ENCODE measurements around the gene IFNG. TPM values are rescaled to one million over a fixed set of nuclear protein-coding genes. Genes with fewer than 3 reads are reported as not detected.

The IFNG gene
- polyA plus RNA-seq, 2 of the 4 experiments (the other 2 are of a cell fraction), result not detected

GRCh38 chr12:68203460-68203875, 43.9 kb upstream of the IFNG start:
- 35% methylated on average over 5 of the region's 5 CpGs for WGBS (ENCODE audit: missing lambda C conversion rate)
- no peak for FAIRE-seq
- CTCF ChIA-PET, result no interaction called here

GRCh38 chr12:68200854-68201253, 41.3 kb upstream of the IFNG start:
- Histone ChIP-seq H3K4me3 (no peak overlapping the region), H3K4me2 (no peak overlapping the region), H3K9me3 (no peaks in the 10 kb centered on the region), H3K27ac (no peak overlapping the region), H3K4me1 (no peaks in the 10 kb centered on the region)
- TF ChIP-seq RNF2 (IDR thresholded peaks at IDR 0.05; ENCODE audit: borderline replicate concordance, low read depth) (no peak), TFCP2L1 (CRISPR knock-in tag; IDR thresholded peaks at IDR 0.05) (no peak), USF2 (IDR thresholded peaks at IDR 0.05) (no peak), KDM1A (IDR thresholded peaks at IDR 0.05; ENCODE audit: low read depth) (no peak), SMC3 (IDR thresholded peaks at IDR 0.05) (no peak), ZFP36 (IDR thresholded peaks at IDR 0.05; ENCODE audit: borderline replicate concordance, partially characterized antibody) (no peak), BHLHE40 (IDR thresholded peaks at IDR 0.05; ENCODE audit: low read depth, low read length) (no peak), RCOR1 (IDR thresholded peaks at IDR 0.05; ENCODE audit: low read depth, low read length) (no peak), ATOH8 (CRISPR knock-in tag; IDR thresholded peaks at IDR 0.05; ENCODE audit: low read depth) (no peak), FOSL2 (IDR thresholded peaks at IDR 0.05) (no peak), FOSL2 (CRISPR knock-in tag; IDR thresholded peaks at IDR 0.05) (no peak), RAD21 (conservative IDR thresholded peaks at IDR 0.05 in 1 of 2, IDR thresholded peaks at IDR 0.05 in 1 of 2) (no peak), MYC (IDR thresholded peaks at IDR 0.05; ENCODE audit: borderline replicate concordance, low read length) (no peak), ELK1 (IDR thresholded peaks at IDR 0.05; ENCODE audit: low read depth, low read length) (no peak), MAFK (IDR thresholded peaks at IDR 0.05; ENCODE audit: partially characterized antibody) (no peak), HES2 (IDR thresholded peaks at IDR 0.05) (no peak), POLR2AphosphoS2 (conservative IDR thresholded peaks at IDR 0.05; ENCODE audit: low read length) (no peak)
- ChIA-PET POLR2A (no interaction called here), CTCF (no interaction called here)
- FAIRE-seq (no peak), ATAC-seq (no peak), DNase-seq (ENCODE audit: low read depth in 1 of 2, low spot score in 1 of 2) (no peak)
- WGBS (ENCODE audit: missing lambda C conversion rate), result 52% methylated on average over 2 of the region's 2 CpGs

More at GRCh38 chr12:68203460-68203875, 43.9 kb upstream of the IFNG start:
- no peak overlapping the region for H3K27ac ChIP-seq
- H3K4me1 ChIP-seq, result no peaks in the 10 kb centered on the region
- TF ChIP-seq EHMT2 (IDR thresholded peaks at IDR 0.05; ENCODE audit: low read depth) (no peak), CHD2 (IDR thresholded peaks at IDR 0.05; ENCODE audit: low read length, partially characterized antibody) (no peak), MAFK (IDR thresholded peaks at IDR 0.05; ENCODE audit: partially characterized antibody) (no peak), NR3C1 (IDR thresholded peaks at IDR 0.05) (no peak), SMC3 (IDR thresholded peaks at IDR 0.05) (no peak), HES2 (IDR thresholded peaks at IDR 0.05) (no peak), MAZ (IDR thresholded peaks at IDR 0.05; ENCODE audit: borderline replicate concordance, low read depth, low read length) (no peak), KDM5A (IDR thresholded peaks at IDR 0.05) (no peak), JUN (IDR thresholded peaks at IDR 0.05) (no peak), PHF8 (IDR thresholded peaks at IDR 0.05; ENCODE audit: borderline replicate concordance, low read depth) (no peak)
- H3K4me3 ChIP-seq, result no peak overlapping the region
- POLR2A ChIA-PET, result no interaction called here
- ATAC-seq (no peak; a peak in 2 of 6 replicates), DNase-seq (ENCODE audit: low read depth in 1 of 2, low spot score in 1 of 2) (no peak)
- no peaks in the 10 kb centered on the region for H3K9me3 ChIP-seq
- H3K4me2 ChIP-seq, result no peak overlapping the region
